ENCODE results near the gene SON.
"Not testable (repeated sequence)": the region's sequence is repeated elsewhere in the genome, so short reads cannot be mapped to it uniquely, and the experiment has no call there.

The SON gene

DNA sequence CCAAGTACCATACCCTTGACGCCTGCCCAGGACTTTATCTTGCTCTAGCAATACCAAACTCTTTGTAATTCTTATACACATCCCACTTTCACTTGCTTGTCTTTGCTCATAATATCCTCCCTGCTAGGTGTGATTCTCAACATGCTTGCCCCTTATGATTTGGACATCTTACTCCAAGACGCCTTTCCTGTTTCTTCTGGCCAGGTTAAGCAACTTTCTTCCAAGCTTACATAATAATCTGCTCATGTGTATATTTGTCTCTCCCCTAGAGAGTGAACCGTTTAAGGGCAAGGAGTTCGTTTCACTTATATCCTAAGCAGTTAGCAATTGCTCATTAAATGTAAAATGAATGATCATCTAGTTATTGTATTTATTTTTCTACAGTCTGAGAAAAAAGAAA, 76.9 kb downstream of the SON start:
- H3K4me3 Mint-ChIP-seq: no peak overlapping the region
- peaks cover 67% of the 10 kb centered on the region for H3K36me3 Mint-ChIP-seq (ENCODE audit: low read depth)
- no peak for TF ChIP-seq CTCF (IDR thresholded peaks at IDR 0.05; ENCODE audit: unreplicated experiment in 3 of 3)
- no peaks in the 10 kb centered on the region for H3K4me1 Mint-ChIP-seq
- H3K27me3 Mint-ChIP-seq (ENCODE audit: low read depth): no peaks in the 10 kb centered on the region
- H3K27ac Mint-ChIP-seq: no peak overlapping the region
- no peaks in the 10 kb centered on the region for H3K9me3 Mint-ChIP-seq

DNA sequence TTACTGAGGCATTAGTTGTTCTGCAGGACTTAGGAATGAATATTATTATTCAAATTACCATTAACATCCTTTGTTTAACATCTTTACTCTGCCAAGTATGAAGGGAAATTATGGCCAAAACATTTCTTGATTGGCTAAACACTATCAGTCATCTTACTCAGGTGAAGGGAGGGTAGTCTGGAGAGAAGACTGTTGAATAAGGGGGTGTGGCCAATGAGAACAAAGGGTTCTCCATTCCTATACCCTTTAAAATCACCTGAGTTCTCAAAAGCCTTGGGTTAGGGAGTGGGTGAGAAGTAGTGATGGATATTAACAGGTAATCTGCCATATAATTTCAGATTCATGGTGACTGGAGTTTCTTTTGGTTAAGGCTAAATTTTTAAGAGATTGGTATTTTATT, 79.4 kb downstream of the SON start:
- H3K9me3 Mint-ChIP-seq: no peaks in the 10 kb centered on the region

DNA sequence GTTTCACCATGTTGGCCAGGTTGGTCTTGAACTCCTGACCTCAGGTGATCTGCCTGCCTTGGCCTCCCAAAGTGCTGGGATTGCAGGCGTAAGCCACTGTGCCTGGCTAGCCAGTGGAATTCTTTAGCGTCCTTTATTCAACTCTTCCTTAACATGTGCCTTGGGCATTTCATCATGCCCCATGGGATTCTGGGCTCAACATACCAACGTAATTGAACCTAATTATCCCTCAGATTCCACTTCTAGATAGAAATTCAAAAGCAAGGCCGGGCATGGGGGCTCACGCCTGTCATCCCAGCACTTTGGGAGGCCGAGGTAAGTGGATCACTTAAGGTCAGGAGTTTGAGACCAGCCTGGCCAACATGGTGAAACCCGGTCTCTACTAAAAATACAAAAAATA, 83.3 kb downstream of the SON start:
- peaks cover 49% of the 10 kb centered on the region for H3K36me3 Mint-ChIP-seq (ENCODE audit: low read depth)
- not testable (repeated sequence) for H3K9me3 Mint-ChIP-seq; H3K4me3 Mint-ChIP-seq; H3K27ac Mint-ChIP-seq; H3K27me3 Mint-ChIP-seq (ENCODE audit: low read depth); H3K4me1 Mint-ChIP-seq

More for the DNA sequence above, 79.4 kb downstream of the SON start:
- Mint-ChIP-seq H3K27me3 (ENCODE audit: low read depth) (no peaks in the 10 kb centered on the region), H3K27ac (peak overlapping the region in 1 of 3 experiments; percentile 13), H3K4me3 (no peak overlapping the region), H3K4me1 (no peaks in the 10 kb centered on the region), H3K36me3 (ENCODE audit: low read depth) (peaks cover 59% of the 10 kb centered on the region)
- no peak for TF ChIP-seq CTCF (IDR thresholded peaks at IDR 0.05; ENCODE audit: unreplicated experiment in 3 of 3)

All from nephron (organoid).